Hippocampal formation (tissue), 2 donors: ENCODE measurements around the gene MCC.

Experiments used
- DNase-seq, 2 donors: peaks; one replicate each; lab custom pipeline; 2025; lab: John Stamatoyannopoulos, UW

MCC gene

GRCh38 chr5:113054899-113055298, 433.4 kb downstream of the MCC start:
- DNase-seq, result no peak

DNA sequence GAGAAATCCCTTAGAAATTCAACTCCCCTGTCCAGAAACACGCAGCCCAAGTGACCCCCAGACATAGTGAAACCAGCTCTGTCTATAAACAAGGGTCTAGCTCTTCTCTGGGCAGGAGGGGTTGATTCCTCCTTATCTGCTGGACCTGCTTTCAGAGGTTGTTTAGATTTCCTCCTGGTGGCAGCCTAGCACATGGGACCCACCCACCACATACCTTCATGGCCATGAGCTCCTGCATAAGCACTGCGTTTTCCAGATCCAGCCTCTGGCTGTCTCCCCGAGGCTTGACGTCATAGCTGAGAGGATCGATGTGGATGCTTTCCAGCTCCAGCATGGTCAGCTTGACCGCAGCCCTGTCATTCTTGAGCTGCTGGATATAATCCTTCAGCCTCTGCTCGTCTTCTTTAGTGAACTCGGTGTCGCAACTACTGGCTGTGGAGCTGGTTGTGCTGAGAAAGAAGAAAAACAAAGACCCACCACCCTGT, 434.7 kb downstream of the MCC start:
- DNase-seq, result no peak

DNA sequence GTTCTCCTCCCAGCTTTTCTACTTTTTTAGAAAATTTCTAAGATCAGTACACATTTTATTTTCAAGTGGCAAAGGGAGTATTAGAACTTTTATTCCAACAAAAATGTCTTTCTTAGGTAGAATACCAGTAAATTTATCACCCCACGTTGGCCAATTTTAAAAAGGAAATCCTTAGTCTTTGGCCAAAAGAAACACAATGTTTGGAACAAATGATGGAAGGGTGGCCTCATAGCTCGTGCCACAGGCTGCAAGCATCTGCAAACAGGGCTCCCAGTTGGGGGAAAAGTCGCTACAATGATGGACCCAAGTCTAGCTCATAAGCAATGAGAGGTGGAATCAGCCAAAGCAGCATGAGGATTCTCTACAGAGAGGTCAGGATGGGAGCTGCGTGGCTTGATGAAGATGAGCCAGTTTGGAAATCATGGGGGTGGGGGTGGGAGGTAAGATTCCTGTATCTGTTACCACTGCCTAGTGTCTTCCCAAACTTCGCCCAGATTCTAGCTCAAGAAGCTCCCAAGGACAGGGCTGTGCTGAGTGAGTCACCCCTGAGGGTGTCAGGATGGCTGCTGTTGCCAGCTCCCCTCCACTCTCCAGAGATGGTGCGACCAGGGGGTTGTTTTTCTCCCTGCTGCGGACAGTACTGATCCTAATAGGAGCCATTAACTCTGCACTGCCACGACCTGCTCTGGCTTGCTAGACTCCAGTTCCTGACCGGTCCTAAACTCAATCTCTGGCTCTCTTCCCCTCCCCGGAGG, 436.0 kb downstream of the MCC start:
- DNase-seq, result no peak

- no peak for DNase-seq
These were observed 437.4 kb downstream of the MCC start for GRCh38 chr5:113050721-113051382.

DNA sequence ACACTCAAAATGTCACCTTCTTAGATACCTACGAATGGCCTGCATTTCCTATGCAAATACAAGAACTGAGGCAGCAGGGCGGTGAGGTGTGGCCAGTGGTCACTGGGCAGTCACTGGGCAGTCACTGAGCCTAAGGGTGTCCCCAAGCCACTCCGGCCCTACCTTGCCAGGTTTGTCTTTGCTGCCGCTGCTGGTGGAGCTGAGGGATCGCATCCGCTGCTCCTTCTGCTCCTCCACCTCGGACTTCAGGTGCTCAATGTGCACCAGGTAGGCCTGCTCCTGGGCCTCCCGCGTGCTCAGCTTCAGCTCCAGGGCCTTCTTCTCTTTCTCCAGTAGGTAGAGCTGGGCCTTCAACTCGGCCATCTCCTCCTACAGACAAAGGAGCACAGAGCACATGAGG, 439.3 kb downstream of the MCC start:
- DNase-seq, result no peak

DNA sequence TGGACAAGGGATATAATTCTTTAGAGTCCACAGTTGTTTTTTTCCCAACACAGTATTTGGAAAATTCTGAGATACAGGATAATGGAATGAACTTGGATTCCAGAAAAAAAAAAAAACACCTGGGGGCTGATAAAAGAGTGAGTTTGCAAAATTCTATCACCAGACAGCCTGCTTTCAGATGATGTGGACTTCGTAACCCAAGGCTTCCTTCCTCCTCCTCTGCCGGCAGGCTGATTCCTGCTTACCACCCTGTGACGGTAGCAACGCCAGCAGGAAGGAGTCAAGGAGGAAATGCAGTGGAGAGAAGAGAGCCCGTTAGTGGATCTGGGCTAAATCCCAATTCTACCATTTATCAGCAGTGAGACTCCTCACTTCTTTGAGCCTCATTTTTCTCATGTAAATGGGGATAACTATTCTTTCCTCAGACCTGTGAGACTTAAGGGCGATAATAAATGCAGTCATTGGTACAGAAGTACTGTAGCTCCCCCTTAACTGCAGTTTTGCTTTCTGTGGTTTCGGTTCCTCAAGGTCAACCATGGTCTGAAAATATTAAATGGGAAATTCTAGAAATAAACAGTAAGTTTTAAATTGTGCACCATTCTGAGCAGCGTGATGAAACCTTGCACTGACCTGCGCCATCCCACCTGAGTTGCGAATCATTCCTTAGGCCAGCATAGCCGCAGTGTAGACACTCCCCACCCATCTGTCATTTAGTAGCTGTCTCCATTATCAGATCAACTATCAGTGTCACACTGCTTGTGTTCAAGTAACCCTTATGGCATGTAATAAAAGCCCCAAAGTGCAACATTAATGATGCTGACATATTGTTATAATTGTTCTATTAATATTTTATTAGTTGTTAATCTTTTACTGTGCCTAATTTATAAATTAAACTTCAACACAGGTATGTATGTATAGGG, 440.3 kb downstream of the MCC start:
- DNase-seq, result peak in 1 of 2 donors; percentile 21

GRCh38 chr5:113047234-113047633, 441.0 kb downstream of the MCC start:
- no peak for DNase-seq

GRCh38 chr5:113044776-113045465, 443.3 kb downstream of the MCC start:
- DNase-seq, result no peak

DNA sequence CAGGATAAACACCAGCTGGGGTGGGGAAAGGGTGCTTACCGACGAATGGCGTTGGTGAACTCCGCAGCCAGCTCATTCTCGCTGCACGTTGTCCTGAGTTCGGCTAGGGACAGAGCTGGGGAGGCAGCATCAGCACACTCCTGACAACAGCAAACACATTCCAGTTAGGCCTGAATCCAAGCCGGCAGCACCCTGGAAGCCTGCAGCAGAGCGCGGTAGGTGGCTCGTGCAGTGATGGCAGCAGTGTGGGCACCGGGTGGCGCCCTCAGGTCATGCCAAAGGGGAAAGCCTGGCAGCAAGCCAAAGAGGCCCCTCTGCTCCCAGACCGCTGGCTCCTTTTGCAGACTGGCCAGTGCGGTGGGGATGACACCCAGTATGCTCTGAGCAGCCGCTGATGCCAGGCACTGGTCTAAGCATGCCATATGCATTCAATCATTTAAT, 444.7 kb downstream of the MCC start:
- DNase-seq, result no peak

DNA sequence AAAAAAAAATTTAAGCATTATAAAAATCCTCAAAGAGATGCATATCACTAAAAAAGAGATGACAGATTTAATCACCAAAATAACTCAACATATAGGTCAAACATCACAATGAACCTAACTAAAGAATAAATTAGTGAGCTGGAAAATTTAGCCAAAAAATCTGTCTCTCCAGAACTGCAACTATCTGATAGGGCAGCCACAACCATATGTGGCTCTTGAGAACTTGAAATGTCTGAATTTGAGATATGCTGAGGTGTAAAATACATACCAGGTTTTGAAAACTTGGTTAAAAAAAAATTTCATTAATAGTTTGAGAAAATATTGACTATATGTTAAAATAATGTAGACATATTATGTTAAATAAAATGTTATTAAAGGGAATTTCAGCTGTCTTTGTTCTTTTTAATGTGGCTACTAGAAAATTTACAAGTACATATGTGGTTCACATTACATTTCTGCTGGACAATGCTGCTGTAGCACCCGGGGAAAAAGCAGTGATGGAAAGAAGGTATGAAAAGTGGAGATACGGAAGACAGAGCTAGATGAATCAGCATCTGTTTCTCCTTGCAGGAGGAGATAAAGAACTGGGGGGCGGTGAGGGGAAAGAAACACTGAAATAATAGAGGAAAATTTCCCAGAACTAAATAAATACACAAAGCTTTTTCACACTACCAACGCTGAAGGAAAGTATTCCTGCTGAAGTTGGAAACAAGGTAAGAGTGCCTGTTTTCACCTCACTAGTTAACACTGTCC, 445.6 kb downstream of the MCC start:
- DNase-seq, result no peak

DNA sequence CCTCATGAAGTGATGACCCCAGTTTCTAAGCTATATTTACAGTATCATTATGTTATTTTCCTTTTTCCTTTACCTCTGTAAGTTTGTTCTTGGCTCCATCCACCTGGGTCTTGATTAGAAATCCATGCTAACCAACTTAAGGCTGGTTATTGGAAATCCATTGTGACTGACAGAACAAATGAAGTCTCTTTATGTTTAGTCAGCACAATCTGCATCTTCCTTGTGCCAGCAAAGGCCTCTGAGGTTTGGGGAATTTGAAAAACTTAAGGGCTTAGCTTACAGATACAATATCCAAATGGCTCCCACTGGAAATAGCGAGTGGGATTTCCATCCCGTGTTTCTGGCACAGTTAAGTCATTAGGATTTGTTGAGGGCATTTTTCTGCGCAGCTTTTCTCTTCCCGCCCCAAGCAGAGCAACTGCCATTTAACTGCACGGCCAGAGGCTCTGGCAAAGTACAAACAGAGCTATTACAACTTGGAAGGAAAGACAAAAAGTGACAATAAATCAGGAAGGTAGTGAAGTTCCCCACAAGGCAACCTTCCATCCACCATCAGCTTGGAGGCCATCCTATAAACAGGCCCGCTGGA, 447.5 kb downstream of the MCC start:
- no peak for DNase-seq

GRCh38 chr5:113039934-113040285, 448.3 kb downstream of the MCC start:
- DNase-seq, result no peak

- no peak for DNase-seq
These were observed 448.9 kb downstream of the MCC start for GRCh38 chr5:113039229-113039933.

DNA sequence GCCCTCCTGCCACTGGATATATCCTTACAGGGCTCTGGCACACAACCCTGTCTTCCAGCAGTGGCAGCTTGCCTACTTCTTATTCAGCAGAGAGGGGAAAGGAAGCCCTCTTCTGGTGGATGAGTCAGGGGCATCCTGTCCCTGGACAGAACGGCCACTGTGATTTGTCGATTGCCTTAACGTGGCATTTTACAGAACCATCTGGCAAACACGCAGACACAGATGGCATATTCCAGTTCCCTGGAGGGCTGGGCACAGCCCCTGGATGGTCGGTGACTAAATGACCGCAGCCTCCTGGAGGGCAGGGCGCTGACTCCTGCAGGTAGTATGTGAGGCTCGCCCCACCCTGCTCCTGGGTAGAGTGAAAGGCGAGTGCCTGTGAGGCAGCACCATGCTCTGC, 449.5 kb downstream of the MCC start:
- DNase-seq, result no peak

GRCh38 chr5:113038136-113038535, 450.1 kb downstream of the MCC start:
- DNase-seq, result no peak

DNA sequence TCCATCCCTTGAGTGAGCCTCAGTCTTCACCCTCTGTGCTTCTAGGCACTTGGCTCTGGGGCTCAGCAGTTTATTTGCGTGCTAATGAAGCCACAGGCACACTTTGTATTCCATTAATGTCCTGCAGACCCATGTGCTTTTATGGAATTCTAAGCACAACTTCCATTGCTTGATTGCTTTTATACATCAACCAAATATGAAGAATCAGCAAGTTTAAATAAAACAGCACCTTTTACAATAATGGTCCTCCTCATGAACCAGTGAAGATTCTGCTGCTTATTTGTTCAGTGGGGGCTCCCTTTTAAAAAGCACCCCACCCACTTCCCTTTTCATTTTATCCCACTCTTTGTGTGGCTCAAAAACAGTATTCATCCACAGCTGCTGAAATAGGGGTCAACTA, 451.4 kb downstream of the MCC start:
- DNase-seq, result no peak

- no peak for DNase-seq
These were observed 451.9 kb downstream of the MCC start for GRCh38 chr5:113036321-113036720.

GRCh38 chr5:113035096-113035495, 453.2 kb downstream of the MCC start:
- DNase-seq, result no peak

- no peak for DNase-seq
These were observed 454.0 kb downstream of the MCC start for GRCh38 chr5:113034182-113034773.

- DNase-seq, result no peak
These were observed 456.7 kb downstream of the MCC start for GRCh38 chr5:113031557-113031956.
